ENCODE results near the gene C19orf44.

Gene C19orf44

GRCh38 chr19:16566702-16567101 is 70.5 kb downstream of the C19orf44 start:
- Mint-ChIP-seq H3K27ac (no peak overlapping the region), H3K36me3 (ENCODE audit: low read depth) (peaks cover 51% of the 10 kb centered on the region), H3K4me3 (no peak overlapping the region), H3K9me3 (no peaks in the 10 kb centered on the region), H3K4me1 (peaks cover 10% of the 10 kb centered on the region), H3K27me3 (ENCODE audit: low read depth) (no peaks in the 10 kb centered on the region)
- TF ChIP-seq CTCF (IDR thresholded peaks at IDR 0.05; ENCODE audit: unreplicated experiment in 3 of 3) = no peak

GRCh38 chr19:16569609-16570320 is 73.6 kb downstream of the C19orf44 start:
- H3K4me3 Mint-ChIP-seq = peak overlapping the region; percentile 84 to 88 (median 85)
- H3K4me1 Mint-ChIP-seq = peaks cover 31% of the 10 kb centered on the region
- peaks cover 30% of the 10 kb centered on the region for H3K36me3 Mint-ChIP-seq (ENCODE audit: low read depth)
- no peaks in the 10 kb centered on the region for H3K27me3 Mint-ChIP-seq (ENCODE audit: low read depth)
- no peak overlapping the region for H3K27ac Mint-ChIP-seq
- no peak for TF ChIP-seq CTCF (IDR thresholded peaks at IDR 0.05; ENCODE audit: unreplicated experiment in 3 of 3)
- no peaks in the 10 kb centered on the region for H3K9me3 Mint-ChIP-seq
